GM19372 (cell line): ENCODE results near the gene C7orf25.

Experiments used
- ATAC-seq: cut with Tn5 transposase; IDR thresholded peaks from one replicate; pipeline ENCODE4 v1.9.1; 2021; ENCODE audit warnings: mild to moderate bottlenecking, low read depth, moderate library complexity; ENCODE audit not compliant: unreplicated experiment

The C7orf25 gene

DNA sequence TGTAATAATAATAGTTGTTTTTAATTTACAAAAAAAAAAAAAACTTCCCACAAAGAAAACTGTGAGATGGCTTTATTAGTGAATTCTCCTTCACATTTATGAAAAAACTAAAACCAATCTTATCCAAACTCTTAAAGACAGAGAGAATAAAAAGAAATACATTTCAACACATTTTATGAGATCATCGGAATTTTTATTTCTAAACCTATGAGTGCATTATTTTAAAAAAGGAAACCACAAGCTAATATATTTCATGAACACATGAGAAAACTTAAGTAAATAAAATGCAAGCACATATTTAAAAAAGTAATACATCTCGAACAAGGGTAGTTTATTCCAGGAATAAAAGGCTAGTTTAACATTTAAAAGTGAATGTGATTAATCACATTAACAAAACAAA is 31.5 kb downstream of the C7orf25 start:
- no peak for ATAC-seq

DNA sequence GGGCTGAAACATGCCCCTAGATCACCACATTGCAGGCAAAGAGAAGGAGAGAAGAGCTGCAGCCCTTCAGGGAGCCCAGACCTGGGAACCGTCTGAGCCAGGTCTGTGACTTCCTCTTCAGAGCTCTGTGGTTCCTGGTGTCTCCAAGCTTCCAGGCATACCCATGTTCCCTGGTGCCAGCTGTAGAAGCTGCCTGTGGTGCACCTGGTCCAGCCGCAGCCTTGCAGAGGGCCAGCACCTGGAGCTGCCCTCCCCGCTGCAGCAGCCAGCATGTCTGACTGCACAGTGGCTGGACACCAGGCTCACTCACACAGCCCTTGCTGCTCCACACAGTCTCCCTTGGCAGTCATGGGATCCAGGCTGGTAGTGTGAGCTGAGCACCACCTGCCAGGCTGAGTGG is 33.6 kb downstream of the C7orf25 start:
- ATAC-seq = no peak

DNA sequence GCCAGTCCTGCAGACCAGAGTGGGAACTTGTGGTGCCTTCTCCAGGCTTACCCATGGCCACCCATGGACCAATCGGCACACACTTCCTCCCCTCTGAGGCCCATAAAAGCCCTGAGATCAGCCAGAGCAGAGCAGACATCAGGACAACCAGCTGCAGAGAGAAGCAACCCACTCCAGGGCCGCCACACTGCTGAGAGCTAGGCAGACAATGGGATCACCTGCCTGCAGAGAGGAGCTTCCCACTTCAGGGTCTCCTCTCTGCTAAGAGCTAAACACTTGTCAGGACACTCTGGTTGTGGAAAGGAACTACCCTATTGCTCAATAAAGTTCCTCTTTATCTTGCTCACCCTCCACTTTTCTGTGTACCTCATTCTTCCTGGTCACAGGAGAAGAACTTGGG is 34.0 kb downstream of the C7orf25 start:
- no peak for ATAC-seq

DNA sequence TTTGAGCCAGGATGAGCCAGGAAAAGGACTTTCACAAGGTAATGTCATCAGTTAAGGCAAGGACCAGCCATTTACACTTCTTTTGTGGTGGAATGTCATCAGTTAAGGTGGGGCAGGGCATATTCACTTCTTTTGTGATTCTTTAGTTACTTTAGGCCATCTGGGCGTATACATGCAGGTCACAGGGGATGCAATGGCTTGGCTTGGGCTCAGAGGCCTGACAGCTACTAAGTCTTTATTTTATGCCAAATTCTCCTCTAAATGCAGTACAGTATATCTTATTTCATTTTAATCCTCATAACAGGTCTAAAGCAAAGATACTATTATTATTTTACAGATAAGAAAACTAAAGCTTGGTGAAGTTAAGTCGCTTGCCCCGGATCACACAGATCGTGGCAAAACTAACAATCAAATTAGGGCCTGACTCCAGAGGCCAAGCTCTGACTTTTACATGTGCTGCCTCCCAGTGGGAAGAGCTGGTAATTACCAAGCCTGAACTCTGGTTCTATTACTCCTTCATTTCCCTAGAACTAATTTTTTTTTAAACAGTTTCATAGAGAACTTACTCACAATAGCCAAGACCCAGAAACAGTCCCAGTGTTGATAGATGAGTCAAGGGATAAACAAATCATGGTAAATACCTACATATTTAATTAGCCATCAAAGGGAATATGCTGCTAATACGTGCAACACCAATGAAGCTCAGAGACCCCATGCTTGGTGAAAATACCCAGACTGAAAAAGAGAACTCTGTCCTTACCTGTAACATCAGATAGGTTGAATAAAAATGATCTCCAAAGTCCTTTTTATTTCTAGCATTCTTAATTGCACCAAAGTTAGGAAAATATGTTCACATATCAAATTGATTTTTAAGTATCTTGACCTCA is 35.4 kb downstream of the C7orf25 start:
- peak; percentile 99 for ATAC-seq

DNA sequence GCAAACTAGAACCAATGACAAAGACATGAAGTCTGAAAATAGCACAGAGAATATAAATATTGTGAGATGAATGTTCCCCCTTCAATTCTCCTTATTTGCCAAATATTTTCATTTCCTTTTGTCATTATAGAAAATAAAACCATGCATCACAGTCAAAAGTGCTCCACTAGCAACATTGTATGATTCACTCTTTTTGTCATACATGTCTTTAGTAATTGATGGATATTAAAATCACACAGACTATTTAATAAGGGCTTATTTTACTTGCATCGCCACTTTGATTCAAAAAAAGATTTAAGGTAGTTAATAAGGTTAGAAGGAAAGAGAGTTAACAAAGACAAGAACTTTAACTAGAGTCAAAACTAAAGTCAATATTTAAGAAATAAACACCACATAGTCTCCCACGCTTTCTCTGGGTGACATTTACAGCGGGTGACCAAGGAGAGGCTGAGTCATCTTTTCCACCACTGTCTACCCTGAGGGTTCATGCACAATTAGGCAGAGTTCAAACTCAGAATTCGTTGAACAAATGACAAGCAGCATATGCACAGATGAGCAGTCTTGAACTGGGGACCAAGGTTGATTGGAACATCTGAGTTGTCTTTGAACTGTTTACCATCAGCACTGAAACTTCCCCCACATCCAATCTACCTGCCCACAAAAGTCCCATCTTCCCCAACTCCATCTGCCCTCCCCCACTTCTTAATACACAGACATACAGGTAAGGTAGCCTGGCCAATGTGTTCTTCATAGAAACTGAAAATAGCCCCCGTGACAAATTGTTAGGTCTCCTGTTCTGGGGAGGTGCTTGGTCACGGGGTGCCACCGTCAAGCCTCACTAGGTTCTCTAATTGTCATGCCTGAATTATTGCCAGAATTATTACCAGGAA is 42.5 kb downstream of the C7orf25 start:
- ATAC-seq = peak; percentile 98

DNA sequence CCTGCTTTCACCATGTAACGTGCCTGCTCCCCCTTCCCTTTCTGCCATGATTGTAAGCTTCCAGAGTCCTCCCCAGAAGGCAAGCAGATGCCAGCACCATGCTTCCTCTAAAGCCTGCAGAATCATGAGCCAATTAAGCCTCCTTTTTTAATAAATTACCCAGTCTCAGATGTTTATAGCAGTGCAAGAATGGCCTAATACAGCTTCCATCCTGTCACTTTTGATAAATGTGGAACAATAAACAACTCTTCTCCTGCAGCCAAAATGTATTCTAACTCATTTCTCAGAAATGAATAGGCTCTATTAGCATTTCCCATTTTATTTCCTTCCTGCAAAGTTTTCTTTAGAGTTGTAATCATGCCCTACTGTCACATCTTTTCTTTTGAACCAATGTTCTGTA is 43.4 kb downstream of the C7orf25 start:
- ATAC-seq = no peak
